ENCODE results near the gene LYL1.
A peak's percentile ranks its signal among the peaks of the same experiment; 100 is the strongest.

The LYL1 gene

GRCh38 chr19:13071444-13072187 is 31.0 kb downstream of the LYL1 start:
- no peak for DNase-seq

DNA sequence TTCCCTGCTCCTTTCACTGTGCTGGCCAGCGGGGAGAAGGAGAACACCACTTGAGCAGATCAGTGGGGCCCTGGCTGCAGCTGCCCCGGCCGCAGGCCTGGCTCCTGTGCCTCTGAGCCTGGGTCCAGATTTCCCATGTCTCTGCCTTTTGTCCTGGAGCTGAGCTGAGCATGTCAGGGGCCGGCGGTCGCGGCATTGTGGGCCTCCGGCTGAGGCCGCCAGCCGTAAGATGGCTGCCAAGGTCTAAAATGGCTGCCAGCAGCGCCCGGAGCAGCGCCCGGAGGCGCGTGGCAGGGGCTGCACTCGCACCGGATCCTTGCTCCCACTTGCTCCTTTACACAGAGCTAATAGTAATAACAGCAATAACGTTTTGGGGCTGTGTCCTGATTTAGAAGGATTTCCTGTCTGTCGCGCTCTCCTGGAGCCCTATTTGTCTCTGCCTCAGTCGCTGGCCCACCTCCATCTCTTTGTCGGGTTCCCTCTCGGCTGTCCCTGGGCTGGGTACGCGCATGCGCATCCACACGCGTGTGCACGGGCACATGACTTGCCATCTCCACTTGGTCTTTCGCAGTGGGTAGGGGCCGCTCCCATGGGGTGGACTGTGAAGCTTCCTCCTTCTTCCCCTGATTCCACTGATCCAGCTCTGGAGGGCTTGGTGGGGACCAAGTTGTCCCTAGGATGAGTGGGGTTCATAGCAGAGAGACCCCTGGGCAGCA is 32.1 kb downstream of the LYL1 start:
- DNase-seq: no peak

DNA sequence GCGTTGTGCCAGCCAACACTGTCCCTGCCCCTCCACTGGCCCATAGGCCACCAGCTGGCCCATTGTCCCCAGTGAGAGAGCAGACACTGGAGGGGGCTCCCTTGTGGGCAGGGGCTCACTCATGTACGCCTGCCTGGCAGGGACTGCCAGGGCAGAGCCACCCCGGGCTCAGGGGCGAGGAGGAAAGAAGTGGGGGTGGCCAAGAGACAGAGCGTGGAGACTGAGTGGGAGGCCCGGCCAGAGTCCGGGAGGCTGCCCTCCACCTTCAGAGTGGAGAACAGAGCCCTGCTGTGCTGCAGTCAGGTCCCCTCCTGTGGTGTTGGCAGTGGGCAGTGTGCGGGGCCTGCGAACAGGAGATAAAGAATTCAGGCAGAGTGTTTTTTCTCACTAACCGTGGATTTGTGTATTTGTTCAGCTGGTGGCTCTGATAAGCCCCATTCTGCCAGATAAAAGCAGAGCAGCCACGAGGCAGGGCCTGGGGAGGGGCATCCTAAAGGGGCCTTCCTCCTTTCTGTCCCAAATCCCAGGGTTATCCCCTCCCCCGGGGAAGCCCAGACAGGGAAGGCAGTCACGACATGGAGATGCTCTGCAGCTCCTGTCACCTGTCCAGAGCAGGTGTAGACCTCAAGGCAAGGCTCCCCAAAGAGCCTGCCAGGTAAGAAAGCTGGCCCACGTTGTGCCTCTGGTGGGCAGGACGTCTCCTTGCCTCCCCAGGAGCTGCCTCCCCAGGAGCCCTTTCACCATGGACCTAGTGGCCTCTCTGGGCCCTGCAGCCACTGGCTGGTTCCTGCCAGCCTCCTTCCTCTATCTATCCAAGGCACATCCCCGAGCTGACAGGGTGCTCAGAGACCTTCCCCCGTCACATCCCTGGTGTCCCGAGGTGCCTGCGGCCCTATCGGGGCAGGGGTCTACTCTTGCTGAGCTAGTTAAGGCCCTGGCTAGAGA is 33.0 kb downstream of the LYL1 start:
- no peak for DNase-seq

- no peak for DNase-seq
Measured at GRCh38 chr19:13068085-13068846, 34.4 kb downstream of the LYL1 start.

DNA sequence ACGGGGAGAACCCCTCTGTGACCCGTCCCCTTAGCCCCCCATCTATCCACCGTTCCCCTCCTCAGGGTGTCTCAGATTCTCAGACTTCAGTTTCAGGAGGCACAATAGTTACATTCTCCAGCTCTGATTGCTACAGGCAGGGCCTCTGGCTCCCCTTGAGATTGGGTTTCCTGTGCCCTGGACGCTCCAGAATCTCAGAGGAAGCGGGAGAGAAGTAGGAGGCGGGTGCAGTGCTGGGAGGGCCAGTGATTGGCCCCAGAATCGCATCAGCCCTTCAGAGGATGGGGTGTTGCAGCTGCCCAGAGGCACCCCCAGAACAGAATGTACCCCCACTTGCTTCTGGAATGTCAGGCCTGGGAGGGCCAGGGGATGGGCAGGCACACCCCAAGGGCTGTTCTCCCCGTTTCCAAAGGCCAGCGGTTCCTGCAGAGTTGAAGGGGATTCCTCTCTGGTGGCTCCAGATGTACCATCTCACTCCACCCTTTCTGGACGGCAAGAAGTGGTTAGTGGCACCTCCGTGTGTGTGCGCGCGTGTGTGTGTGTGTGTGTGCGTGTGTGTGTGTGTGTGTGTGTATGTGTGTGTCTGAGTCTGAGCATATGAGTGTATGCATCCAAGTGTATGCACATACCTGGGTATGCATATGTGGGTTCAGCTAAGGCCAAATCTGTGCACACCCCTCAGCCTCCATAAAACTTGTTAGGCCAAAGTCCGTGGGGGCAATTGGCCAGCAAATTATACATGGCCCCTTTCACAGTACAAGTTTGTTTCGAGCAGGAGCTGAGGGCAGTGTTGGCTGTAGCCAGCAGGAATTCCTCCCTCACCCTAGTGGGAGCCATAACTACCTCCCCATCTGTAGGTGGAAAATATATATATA is 35.5 kb downstream of the LYL1 start:
- no peak for DNase-seq

DNA sequence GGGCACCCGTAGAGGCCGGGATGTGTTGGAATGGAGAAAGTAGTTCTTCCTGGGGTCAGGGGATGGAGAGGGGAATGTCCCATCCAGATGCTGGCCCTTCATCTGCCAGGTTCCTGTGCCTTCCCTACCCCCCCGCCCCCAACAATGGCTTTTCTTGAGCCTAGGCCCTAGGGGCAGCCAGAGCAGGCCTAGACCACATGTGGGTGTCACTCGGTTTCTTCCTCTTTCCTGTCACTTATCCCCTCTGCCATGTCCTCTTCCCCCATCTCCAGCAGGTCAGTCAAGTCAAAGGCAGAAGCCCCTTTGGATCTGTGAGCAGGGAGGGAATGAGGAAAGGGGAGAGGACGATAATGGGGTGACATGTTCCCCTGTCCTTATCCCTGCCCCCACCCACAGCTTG is 36.4 kb downstream of the LYL1 start:
- DNase-seq: no peak

GRCh38 chr19:13064092-13064489 is 38.6 kb downstream of the LYL1 start:
- DNase-seq: no peak

DNA sequence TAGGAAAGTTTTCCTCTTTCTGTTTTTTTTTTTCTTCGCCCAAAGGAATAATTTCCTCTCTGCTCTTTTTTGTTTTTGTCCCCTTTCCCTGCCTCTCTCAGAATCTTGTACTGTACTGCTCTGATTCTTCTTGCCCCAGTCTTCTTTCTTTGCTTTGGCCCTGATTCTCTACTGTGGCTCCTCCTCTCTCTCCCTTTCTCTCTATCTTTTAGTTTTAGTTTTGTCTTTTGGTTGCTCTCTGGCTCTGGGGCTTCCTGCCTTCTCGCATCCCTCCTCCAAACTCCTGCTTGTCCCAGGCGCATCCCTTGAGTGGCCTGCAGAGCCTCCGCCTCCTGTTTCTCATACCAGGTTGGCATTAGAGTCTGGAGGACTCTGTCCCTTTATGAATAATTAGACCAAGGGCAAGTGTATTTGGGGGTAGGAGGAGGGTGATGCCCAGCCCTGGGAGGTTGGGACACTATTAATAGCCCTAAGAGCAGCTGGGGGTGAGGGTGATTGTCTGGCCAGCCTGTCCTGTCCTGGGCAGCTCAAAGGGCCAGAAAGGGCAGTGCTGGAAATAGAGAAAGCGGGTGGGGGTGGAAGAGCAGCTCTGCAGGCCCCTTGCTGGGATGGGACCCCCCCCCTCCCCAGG is 39.1 kb downstream of the LYL1 start:
- DNase-seq: no peak

- no peak for DNase-seq
Measured at GRCh38 chr19:13062317-13062716, 40.3 kb downstream of the LYL1 start.

DNA sequence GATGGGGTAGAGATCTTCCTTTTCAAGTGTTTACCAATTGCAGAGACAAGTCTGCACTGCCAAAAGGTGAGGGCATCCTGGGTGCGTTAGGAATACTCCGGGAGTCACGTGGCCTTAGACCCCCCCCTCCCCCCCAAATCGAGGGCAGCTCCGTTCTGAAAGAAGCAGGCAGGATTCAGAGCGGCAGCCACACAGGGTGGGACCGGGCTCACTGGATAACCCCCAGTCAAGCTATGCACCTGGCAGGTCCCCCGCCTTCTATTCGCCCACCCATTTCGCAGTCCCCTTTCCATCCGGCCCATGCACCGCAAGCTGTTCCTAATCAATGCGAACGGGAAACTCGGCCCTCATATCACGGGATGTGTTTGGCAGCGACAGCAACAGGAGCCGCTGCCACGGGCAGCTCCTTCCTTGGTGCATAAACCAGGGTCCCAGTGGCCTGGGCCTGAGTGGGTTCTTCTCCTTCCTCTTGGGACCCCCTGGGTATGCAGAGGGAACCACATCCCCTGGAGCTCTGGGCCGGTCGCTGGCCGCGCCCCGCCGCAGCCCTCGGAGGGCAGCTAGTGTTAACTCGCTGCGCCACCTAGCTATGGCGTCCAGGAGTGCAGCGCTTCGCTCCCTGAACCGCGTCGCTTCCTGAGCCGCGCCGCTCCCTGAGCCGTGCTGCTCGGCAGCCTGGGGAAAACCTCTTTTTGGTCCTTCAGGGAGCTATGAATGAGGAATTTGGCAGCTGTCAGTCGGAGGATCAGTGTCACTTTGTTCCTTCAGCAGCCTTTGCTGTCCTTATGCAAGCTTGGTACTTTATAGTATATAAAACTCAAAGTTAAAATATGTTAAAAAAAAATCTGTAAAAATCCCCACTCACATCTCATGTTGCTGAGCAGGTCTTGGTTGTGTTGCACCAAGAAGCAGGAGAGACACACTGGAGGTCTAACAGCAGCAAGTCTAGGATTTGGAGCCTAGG is 41.4 kb downstream of the LYL1 start:
- peak; percentile 76 for DNase-seq

- no peak for DNase-seq
Measured at GRCh38 chr19:13060233-13060963, 42.3 kb downstream of the LYL1 start.

GRCh38 chr19:13058951-13059660 is 43.6 kb downstream of the LYL1 start:
- DNase-seq: no peak

GRCh38 chr19:13057744-13058143 is 44.9 kb downstream of the LYL1 start:
- peak; percentile 67 for DNase-seq

DNA sequence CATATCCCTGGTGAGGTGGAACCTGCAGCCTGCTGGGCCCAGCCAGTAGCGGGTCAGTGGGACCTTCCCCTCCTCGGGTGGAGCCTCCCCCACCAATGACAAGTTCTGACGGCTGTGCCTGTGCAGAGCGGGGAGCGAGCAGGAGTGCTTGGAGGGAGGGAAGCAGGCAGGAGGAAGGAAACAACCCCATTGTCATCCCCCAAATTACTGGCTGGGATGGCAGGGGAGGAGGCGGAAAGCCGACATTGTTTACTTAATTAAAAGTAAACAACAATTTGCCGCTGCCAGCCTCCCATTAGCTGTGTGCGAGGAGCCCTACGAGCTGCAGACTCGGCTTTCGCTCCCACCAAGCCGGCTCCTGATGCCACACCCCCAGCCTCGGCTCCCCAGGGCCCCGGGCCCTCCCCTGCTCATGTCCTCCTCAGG is 45.5 kb downstream of the LYL1 start:
- DNase-seq: no peak

GRCh38 chr19:13056052-13056660 is 46.5 kb downstream of the LYL1 start:
- DNase-seq: peak; percentile 97

GRCh38 chr19:13055213-13056051 is 47.2 kb downstream of the LYL1 start:
- peak; percentile 99 for DNase-seq

DNA sequence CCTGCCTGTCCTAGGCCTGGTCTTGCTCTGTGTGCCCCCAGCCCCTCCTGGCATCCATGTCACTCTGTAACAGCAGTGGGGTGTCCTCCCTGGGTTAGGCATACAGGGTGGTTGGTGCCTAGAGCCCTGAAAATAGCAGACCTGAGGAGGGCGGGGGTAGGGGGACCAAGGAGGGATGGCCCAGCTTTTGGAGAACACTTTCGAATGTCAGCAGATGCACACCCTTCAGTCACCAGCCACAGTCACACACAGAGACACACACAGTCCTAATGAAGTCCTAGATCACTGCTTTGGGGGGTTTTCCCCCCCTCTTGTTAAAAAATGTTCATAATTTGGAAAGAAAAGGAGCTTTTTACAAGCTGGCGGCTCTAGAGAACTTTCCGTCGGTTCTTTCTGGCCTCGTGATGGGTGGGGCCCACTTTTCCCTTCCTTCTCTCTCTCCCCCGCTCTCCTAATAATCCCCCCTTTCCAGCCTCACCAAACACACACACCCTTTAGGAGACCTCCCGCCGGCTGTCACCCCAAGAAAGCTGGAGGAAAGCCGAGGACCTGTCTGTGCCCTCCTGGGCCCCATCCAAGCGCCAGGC is 47.9 kb downstream of the LYL1 start:
- no peak for DNase-seq

All from fibroblast of upper back skin (primary cell).